Progenitor cell of endocrine pancreas (in vitro differentiated cells): ENCODE measurements around the gene KCNMA1. TPM values are rescaled to one million over a fixed set of nuclear protein-coding genes. Genes with fewer than 3 reads are reported as not detected.

Source experiments
- DNase-seq: peaks from one replicate; pipeline ENCODE4 v3.0.0; 2021; ENCODE audit warnings: low spot score; ENCODE audit not compliant: unreplicated experiment
- H3K27ac Mint-ChIP-seq: 2 replicates; pipeline ENCODE4 v1.8.0; 2021; ENCODE audit warnings: mild to moderate bottlenecking, moderate library complexity, mixed read lengths
- H3K27me3 Mint-ChIP-seq: 2 replicates; pipeline ENCODE4 v1.8.0; 2021; ENCODE audit warnings: mixed read lengths
- H3K36me3 Mint-ChIP-seq: 2 replicates; pipeline ENCODE4 v1.8.0; 2022; ENCODE audit warnings: mixed read lengths; ENCODE audit not compliant: insufficient read depth
- H3K4me1 Mint-ChIP-seq: 2 replicates; pipeline ENCODE4 v1.8.0; 2021; ENCODE audit warnings: low read depth, mixed read lengths
- H3K4me3 Mint-ChIP-seq: 2 replicates; pipeline ENCODE4 v1.8.0; 2021; ENCODE audit warnings: low read depth, mild to moderate bottlenecking, moderate library complexity, mixed read lengths
- H3K9me3 Mint-ChIP-seq: 2 replicates; pipeline ENCODE4 v1.8.0; 2021; ENCODE audit warnings: low read depth, mixed read lengths
- total RNA-seq: library from RNA; stranded (reverse); gene quantifications from 2 replicates; pipeline ENCODE4 v1.2.1, GENCODE V29; 2021
- TF ChIP-seq, protein P1 (sequence below): fragments of 200-600 bp; sonication (generic); IDR thresholded peaks from one replicate; pipeline ENCODE4 v1.5.0; 2021; ENCODE audit warnings: antibody characterized with exemption, mild to moderate bottlenecking; ENCODE audit not compliant: unreplicated experiment

KCNMA1 gene
- total RNA-seq, 1 donor from 2014 or later, result 5.8 TPM

DNA sequence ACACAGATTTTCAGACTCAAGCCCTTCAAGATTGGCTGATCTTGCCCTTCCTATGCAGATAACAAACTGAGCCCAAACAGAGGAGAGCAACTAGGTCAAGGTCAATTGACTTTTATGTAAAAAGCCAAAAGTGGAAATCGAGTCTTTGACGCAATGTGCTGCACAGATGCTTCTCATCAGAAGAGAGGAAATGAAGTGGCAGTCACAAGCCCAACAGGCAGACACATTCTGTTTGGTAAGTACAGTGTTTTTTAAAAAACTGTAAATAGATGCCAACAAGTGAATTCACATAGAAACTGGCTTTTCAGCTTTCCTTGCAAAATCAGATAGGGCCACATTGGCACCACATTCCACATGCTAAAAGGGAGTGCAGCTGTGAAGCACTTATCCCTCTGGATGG is 606.6 kb downstream of the KCNMA1 start:
- Mint-ChIP-seq H3K9me3 (no peaks in the 10 kb centered on the region), H3K4me3 (no peak overlapping the region), H3K27ac (no peak overlapping the region), H3K4me1 (peaks cover 14% of the 10 kb centered on the region), H3K27me3 (peaks cover 30% of the 10 kb centered on the region), H3K36me3 (no peaks in the 10 kb centered on the region)
- TF ChIP-seq, protein P1, sequence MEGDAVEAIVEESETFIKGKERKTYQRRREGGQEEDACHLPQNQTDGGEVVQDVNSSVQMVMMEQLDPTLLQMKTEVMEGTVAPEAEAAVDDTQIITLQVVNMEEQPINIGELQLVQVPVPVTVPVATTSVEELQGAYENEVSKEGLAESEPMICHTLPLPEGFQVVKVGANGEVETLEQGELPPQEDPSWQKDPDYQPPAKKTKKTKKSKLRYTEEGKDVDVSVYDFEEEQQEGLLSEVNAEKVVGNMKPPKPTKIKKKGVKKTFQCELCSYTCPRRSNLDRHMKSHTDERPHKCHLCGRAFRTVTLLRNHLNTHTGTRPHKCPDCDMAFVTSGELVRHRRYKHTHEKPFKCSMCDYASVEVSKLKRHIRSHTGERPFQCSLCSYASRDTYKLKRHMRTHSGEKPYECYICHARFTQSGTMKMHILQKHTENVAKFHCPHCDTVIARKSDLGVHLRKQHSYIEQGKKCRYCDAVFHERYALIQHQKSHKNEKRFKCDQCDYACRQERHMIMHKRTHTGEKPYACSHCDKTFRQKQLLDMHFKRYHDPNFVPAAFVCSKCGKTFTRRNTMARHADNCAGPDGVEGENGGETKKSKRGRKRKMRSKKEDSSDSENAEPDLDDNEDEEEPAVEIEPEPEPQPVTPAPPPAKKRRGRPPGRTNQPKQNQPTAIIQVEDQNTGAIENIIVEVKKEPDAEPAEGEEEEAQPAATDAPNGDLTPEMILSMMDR, result no peak
- DNase-seq, result no peak

- DNase-seq, result no peak
- H3K27me3 Mint-ChIP-seq, result peaks cover 24% of the 10 kb centered on the region
- TF ChIP-seq, protein P1, result no peak
- H3K4me3 Mint-ChIP-seq, result no peak overlapping the region
- peaks cover 14% of the 10 kb centered on the region for H3K4me1 Mint-ChIP-seq
- no peak overlapping the region for H3K27ac Mint-ChIP-seq
- no peaks in the 10 kb centered on the region for H3K9me3 Mint-ChIP-seq
- no peaks in the 10 kb centered on the region for H3K36me3 Mint-ChIP-seq
Observed at GRCh38 chr10:77029777-77030717, 607.6 kb downstream of the KCNMA1 start.

GRCh38 chr10:77028042-77028441 is 609.6 kb downstream of the KCNMA1 start:
- TF ChIP-seq, protein P1, result no peak
- peaks cover 14% of the 10 kb centered on the region for H3K4me1 Mint-ChIP-seq
- no peaks in the 10 kb centered on the region for H3K36me3 Mint-ChIP-seq
- H3K4me3 Mint-ChIP-seq, result no peak overlapping the region
- peaks cover 17% of the 10 kb centered on the region for H3K27me3 Mint-ChIP-seq
- DNase-seq, result no peak
- no peaks in the 10 kb centered on the region for H3K9me3 Mint-ChIP-seq
- no peak overlapping the region for H3K27ac Mint-ChIP-seq

- H3K4me1 Mint-ChIP-seq, result peaks cover 14% of the 10 kb centered on the region
- no peak overlapping the region for H3K27ac Mint-ChIP-seq
- H3K9me3 Mint-ChIP-seq, result no peaks in the 10 kb centered on the region
- TF ChIP-seq, protein P1, result no peak
- H3K27me3 Mint-ChIP-seq, result peaks cover 13% of the 10 kb centered on the region
- DNase-seq, result no peak
- H3K36me3 Mint-ChIP-seq, result no peaks in the 10 kb centered on the region
- H3K4me3 Mint-ChIP-seq, result no peak overlapping the region
Observed at GRCh38 chr10:77027576-77027975, 610.0 kb downstream of the KCNMA1 start.

- TF ChIP-seq, protein P1, result no peak
- Mint-ChIP-seq H3K4me3 (no peak overlapping the region), H3K36me3 (no peaks in the 10 kb centered on the region), H3K27ac (no peak overlapping the region), H3K4me1 (peaks cover 14% of the 10 kb centered on the region), H3K27me3 (peaks cover 12% of the 10 kb centered on the region), H3K9me3 (no peaks in the 10 kb centered on the region)
- no peak for DNase-seq
Observed at GRCh38 chr10:77027141-77027540, 610.5 kb downstream of the KCNMA1 start.
